Aorta (tissue), 5 donors: ENCODE results near the gene LCE1E. TPM values are rescaled to one million over a fixed set of nuclear protein-coding genes. Genes with fewer than 3 reads are reported as not detected.

Experiments
- ATAC-seq: fragments of 200-7000 bp; cut with Tn5 transposase; one replicate; pipeline ENCODE4 v1.9.1; 2022; ENCODE audit warnings: moderate library complexity; ENCODE audit not compliant: low FRiP score
- DNase-seq, 2 donors: peaks; one replicate each; pipeline ENCODE4 v3.0.0-alpha.2; 2020
- H3K27ac ChIP-seq, 2 donors: one replicate each; pipeline ENCODE4 v1.5.1; 2013; ENCODE audit warnings: low read length in 2 of 2, mild to moderate bottlenecking in 2 of 2, moderate library complexity in 2 of 2, control low read depth in 1 of 2, inconsistent platforms in 1 of 2, low read depth in 1 of 2
- H3K27me3 ChIP-seq, 2 donors: one replicate each; pipeline ENCODE4 v1.6.1; 2013; ENCODE audit warnings: control low read depth in 1 of 2, low read length in 1 of 2, mild to moderate bottlenecking in 1 of 2, moderate library complexity in 1 of 2; ENCODE audit not compliant: insufficient read depth in 2 of 2, control insufficient read depth in 1 of 2
- H3K36me3 ChIP-seq, 2 donors: one replicate each; pipeline ENCODE4 v1.6.1; 2013; ENCODE audit warnings: control low read depth in 1 of 2, low read length in 1 of 2, mild to moderate bottlenecking in 1 of 2; ENCODE audit not compliant: insufficient read depth in 2 of 2, control insufficient read depth in 1 of 2
- H3K4me1 ChIP-seq, 2 donors: one replicate each; pipeline ENCODE4 v1.6.1; 2013; ENCODE audit warnings: low read length in 2 of 2, control low read depth in 1 of 2, mild to moderate bottlenecking in 1 of 2, moderate library complexity in 1 of 2; ENCODE audit not compliant: insufficient read depth in 2 of 2, control insufficient read depth in 1 of 2
- H3K4me3 ChIP-seq, 2 donors: one replicate each; pipeline ENCODE4 v1.5.1; 2013; ENCODE audit warnings: low read length in 2 of 2, control low read depth in 1 of 2, mild to moderate bottlenecking in 1 of 2
- H3K9me3 ChIP-seq: one replicate; pipeline ENCODE4 v1.6.1; 2013; ENCODE audit warnings: mild to moderate bottlenecking, low read length; ENCODE audit not compliant: control insufficient read depth
- WGBS, 2 donors: extraction: QIAGEN DNeasy Blood & Tissue Kit; methylation state at CpG; one replicate each; pipeline ENCODE4 v1.1.7; 2013; 5-methylcytosine and 5-hydroxymethylcytosine counted together
- intact Hi-C, 2 donors: fragments of 100-400 bp; cut with DNase I; formaldehyde crosslinking; loops; one replicate each; pipeline versions ENCODE4 v1.14.2 to v1.15.0; 2022
- long read RNA-seq, 2 donors: library from polyadenylated mRNA; unstranded; transcript quantifications; one replicate each; pipeline ENCODE4 v2.0.0, GENCODE V29; 2020 to 2021
- polyA plus RNA-seq, 2 donors: library from polyadenylated mRNA; stranded (reverse); fragments of 200-250 nt; gene quantifications; one replicate each; pipeline ENCODE4 v1.2.3, GENCODE V29; 2013
- total RNA-seq, 2 donors: library from RNA; stranded (reverse); fragmentation: NEBNext Ultra II Directional; extraction: Animal tissue kit (Norgen Biotek cat#: 25700); gene quantifications; one replicate each; pipeline ENCODE4 v1.2.1, GENCODE V29; 2021
- donor health status: healthy with polysubstance abuse.
- donor health status: Bipolar disorder and iron deficiency.
- donor health status: DM: no; HTN: no; CAD: no.
- donor health status: DM: no; HTN: no; CAD: no.
- donor health status: DM: yes; HTN: yes; CAD: no.

Gene LCE1E
- not detected for total RNA-seq
- polyA plus RNA-seq: not detected
- long read RNA-seq, donor 1: 0 reads
- long read RNA-seq, donor 2: 0 reads

GRCh38 chr1:152786077-152786476 is at the start of gene LCE1E:
Gene LCE1E, plus strand, starts transcription at chr1:152786257. Its CDS starts 1,043 bp downstream, at chr1:152787300.
- DNase-seq: no peak
- Histone ChIP-seq H3K27ac (no peak within 1 kb of the TSS), H3K4me3 (no peak within 1 kb of the TSS), H3K4me1 (no peaks in the 10 kb centered on the region), H3K27me3 (no peaks in the 10 kb centered on the region), H3K36me3 (no peaks in the 10 kb centered on the region), H3K9me3 (no peaks in the 10 kb centered on the region)
- 27 to 29% methylated on average over 2 of the region's 2 CpGs for WGBS, 2 donors
- no peak for ATAC-seq
- intact Hi-C loops: no loop called here

GRCh38 chr1:152737997-152738396 is 48.1 kb upstream of the LCE1E start:
- ATAC-seq (no peak), DNase-seq (no peak)
- no peaks in the 10 kb centered on the region for H3K9me3 ChIP-seq
- WGBS, 2 donors: 73 to 74% methylated on average over 5 of the region's 5 CpGs
- intact Hi-C loops: no loop called here
- H3K4me1 ChIP-seq: no peaks in the 10 kb centered on the region
- H3K4me3 ChIP-seq: no peak overlapping the region
- no peaks in the 10 kb centered on the region for H3K27me3 ChIP-seq
- H3K27ac ChIP-seq: no peak overlapping the region
- no peaks in the 10 kb centered on the region for H3K36me3 ChIP-seq

GRCh38 chr1:152739841-152740240 is 46.2 kb upstream of the LCE1E start:
- WGBS, 2 donors: 67 to 68% methylated on average over 3 of the region's 3 CpGs
- no peak overlapping the region for H3K27ac ChIP-seq
- DNase-seq (no peak), ATAC-seq (no peak)
- H3K9me3 ChIP-seq: no peaks in the 10 kb centered on the region
- H3K36me3 ChIP-seq: no peaks in the 10 kb centered on the region
- intact Hi-C loops: no loop called here
- no peaks in the 10 kb centered on the region for H3K27me3 ChIP-seq
- no peaks in the 10 kb centered on the region for H3K4me1 ChIP-seq
- no peak overlapping the region for H3K4me3 ChIP-seq

- no peak overlapping the region for H3K4me3 ChIP-seq
- intact Hi-C loops: no loop called here
- ATAC-seq (no peak), DNase-seq (no peak)
- H3K36me3 ChIP-seq: no peaks in the 10 kb centered on the region
- no peaks in the 10 kb centered on the region for H3K27me3 ChIP-seq
- H3K27ac ChIP-seq: no peak overlapping the region
- H3K4me1 ChIP-seq: no peaks in the 10 kb centered on the region
- no peaks in the 10 kb centered on the region for H3K9me3 ChIP-seq
These were observed 44.4 kb upstream of the LCE1E start for GRCh38 chr1:152741656-152742055.

GRCh38 chr1:152743371-152744145 is 42.5 kb upstream of the LCE1E start:
- no peaks in the 10 kb centered on the region for H3K36me3 ChIP-seq
- H3K9me3 ChIP-seq: no peaks in the 10 kb centered on the region
- intact Hi-C loops: no loop called here
- 43 to 71% methylated on average over 2 of the region's 2 CpGs for WGBS, 2 donors
- no peak overlapping the region for H3K27ac ChIP-seq
- H3K27me3 ChIP-seq: no peaks in the 10 kb centered on the region
- ATAC-seq (no peak), DNase-seq (no peak)
- no peaks in the 10 kb centered on the region for H3K4me1 ChIP-seq
- no peak overlapping the region for H3K4me3 ChIP-seq

- 70 to 76% methylated on average over 4 of the region's 4 CpGs for WGBS, 2 donors
These were observed 40.8 kb upstream of the LCE1E start for GRCh38 chr1:152745289-152745704.

GRCh38 chr1:152745765-152746444 is 40.2 kb upstream of the LCE1E start:
- H3K4me1 ChIP-seq: no peaks in the 10 kb centered on the region
- no peak for ATAC-seq
- H3K27me3 ChIP-seq: peaks cover 0 to 3% of the 10 kb centered on the region in 2 donors
- H3K9me3 ChIP-seq: no peaks in the 10 kb centered on the region
- H3K27ac ChIP-seq: no peak overlapping the region
- intact Hi-C loops: no loop called here
- WGBS, 2 donors: 79 to 80% methylated on average over 6 of the region's 6 CpGs
- no peaks in the 10 kb centered on the region for H3K36me3 ChIP-seq
- DNase-seq: no peak
- no peak overlapping the region for H3K4me3 ChIP-seq

More at GRCh38 chr1:152745289-152745704, 40.8 kb upstream of the LCE1E start:
- no peak for DNase-seq
- Histone ChIP-seq H3K27me3 (peaks cover 0 to 1% of the 10 kb centered on the region in 2 donors), H3K36me3 (no peaks in the 10 kb centered on the region), H3K4me3 (no peak overlapping the region), H3K27ac (no peak overlapping the region), H3K9me3 (no peaks in the 10 kb centered on the region), H3K4me1 (no peaks in the 10 kb centered on the region)
- ATAC-seq: no peak
- intact Hi-C loops: no loop called here

- peaks cover 0 to 3% of the 10 kb centered on the region in 2 donors for H3K27me3 ChIP-seq
- no peaks in the 10 kb centered on the region for H3K4me1 ChIP-seq
- DNase-seq (no peak), ATAC-seq (no peak)
- no peak overlapping the region for H3K27ac ChIP-seq
- intact Hi-C loops: no loop called here
- no peak overlapping the region for H3K4me3 ChIP-seq
- H3K9me3 ChIP-seq: no peaks in the 10 kb centered on the region
- 35 to 56% methylated on average over 1 of the region's 1 CpG for WGBS, 2 donors
- H3K36me3 ChIP-seq: no peaks in the 10 kb centered on the region
These were observed 38.2 kb upstream of the LCE1E start for GRCh38 chr1:152747831-152748230.

GRCh38 chr1:152752225-152752624 is 33.8 kb upstream of the LCE1E start:
- DNase-seq: no peak
- ATAC-seq: no peak
- 47 to 48% methylated on average over 1 of the region's 1 CpG for WGBS, 2 donors

More at GRCh38 chr1:152752225-152752624, 33.8 kb upstream of the LCE1E start:
- Histone ChIP-seq H3K4me1 (no peaks in the 10 kb centered on the region), H3K9me3 (no peaks in the 10 kb centered on the region), H3K36me3 (no peaks in the 10 kb centered on the region), H3K4me3 (no peak overlapping the region), H3K27me3 (peaks cover 0 to 3% of the 10 kb centered on the region in 2 donors), H3K27ac (no peak overlapping the region)
- intact Hi-C loops: no loop called here
